ENCODE measurements around the gene PLXNA4.

- TF ChIP-seq, protein P1, sequence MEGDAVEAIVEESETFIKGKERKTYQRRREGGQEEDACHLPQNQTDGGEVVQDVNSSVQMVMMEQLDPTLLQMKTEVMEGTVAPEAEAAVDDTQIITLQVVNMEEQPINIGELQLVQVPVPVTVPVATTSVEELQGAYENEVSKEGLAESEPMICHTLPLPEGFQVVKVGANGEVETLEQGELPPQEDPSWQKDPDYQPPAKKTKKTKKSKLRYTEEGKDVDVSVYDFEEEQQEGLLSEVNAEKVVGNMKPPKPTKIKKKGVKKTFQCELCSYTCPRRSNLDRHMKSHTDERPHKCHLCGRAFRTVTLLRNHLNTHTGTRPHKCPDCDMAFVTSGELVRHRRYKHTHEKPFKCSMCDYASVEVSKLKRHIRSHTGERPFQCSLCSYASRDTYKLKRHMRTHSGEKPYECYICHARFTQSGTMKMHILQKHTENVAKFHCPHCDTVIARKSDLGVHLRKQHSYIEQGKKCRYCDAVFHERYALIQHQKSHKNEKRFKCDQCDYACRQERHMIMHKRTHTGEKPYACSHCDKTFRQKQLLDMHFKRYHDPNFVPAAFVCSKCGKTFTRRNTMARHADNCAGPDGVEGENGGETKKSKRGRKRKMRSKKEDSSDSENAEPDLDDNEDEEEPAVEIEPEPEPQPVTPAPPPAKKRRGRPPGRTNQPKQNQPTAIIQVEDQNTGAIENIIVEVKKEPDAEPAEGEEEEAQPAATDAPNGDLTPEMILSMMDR (IDR thresholded peaks at IDR 0.05) = no peak
- no peak for TF ChIP-seq POLR2A (IDR thresholded peaks at IDR 0.05)
These were observed 264.5 kb downstream of the PLXNA4 start for GRCh38 chr7:132311733-132312132.

Data from body of pancreas (tissue), 4 donors.